ENCODE results near the gene SLC8A1. TPM values are rescaled to one million over a fixed set of nuclear protein-coding genes. Genes with fewer than 3 reads are reported as not detected.

Gene SLC8A1
- total RNA-seq, 1 donor from 2014 or later = 34.8 TPM

GRCh38 chr2:40257340-40258134 is 194.4 kb downstream of the SLC8A1 start:
- Histone ChIP-seq H3K4me3 (ENCODE audit: insufficient read depth, low read depth, low read length) (no peak overlapping the region), H3K27ac (ENCODE audit: low read depth, low read length) (no peak overlapping the region), H3K4me2 (ENCODE audit: low read length) (no peak overlapping the region), H3K36me3 (ENCODE audit: insufficient read depth, low read length) (no peaks in the 10 kb centered on the region), H3K27me3 (ENCODE audit: insufficient read depth, low read length) (no peaks in the 10 kb centered on the region), H3K4me1 (ENCODE audit: insufficient read depth, low read length) (no peaks in the 10 kb centered on the region), H3K9ac (ENCODE audit: low read length) (no peak overlapping the region), H4K20me1 (ENCODE audit: insufficient read depth, low read length) (no peaks in the 10 kb centered on the region), H3K9me3 (ENCODE audit: insufficient read depth, low read depth, low read length) (no peaks in the 10 kb centered on the region), H3K79me2 (ENCODE audit: insufficient read depth, low read length) (no peaks in the 10 kb centered on the region), H2AFZ (ENCODE audit: low read depth, low read length) (no peak overlapping the region)
- Mint-ChIP-seq H3K4me1 (ENCODE audit: low read depth, unreplicated experiment) (peaks cover 4% of the 10 kb centered on the region), H3K27me3 (ENCODE audit: low read depth, unreplicated experiment) (no peaks in the 10 kb centered on the region), H3K9me3 (ENCODE audit: unreplicated experiment) (no peaks in the 10 kb centered on the region), H3K27ac (ENCODE audit: unreplicated experiment) (no peak overlapping the region), H3K36me3 (ENCODE audit: low read depth, unreplicated experiment) (peaks cover 2% of the 10 kb centered on the region), H3K4me3 (ENCODE audit: unreplicated experiment) (no peak overlapping the region)
- no peak for FAIRE-seq
- no peak for DNase-seq (ENCODE audit: low read depth)
- TF ChIP-seq CTCF (IDR thresholded peaks at IDR 0.05; ENCODE audit: insufficient read depth, low read depth, low read length) = no peak
- no peak for TF ChIP-seq EZH2 (IDR thresholded peaks at IDR 0.05; ENCODE audit: insufficient read depth, low read length)

GRCh38 chr2:40256649-40257048 is 195.2 kb downstream of the SLC8A1 start:
- no peaks in the 10 kb centered on the region for H3K36me3 ChIP-seq (ENCODE audit: insufficient read depth, low read length)
- DNase-seq (ENCODE audit: low read depth) (no peak), FAIRE-seq (no peak)
- no peak overlapping the region for H2AFZ ChIP-seq (ENCODE audit: low read depth, low read length)
- H3K4me3 Mint-ChIP-seq (ENCODE audit: unreplicated experiment) = no peak overlapping the region
- H3K36me3 Mint-ChIP-seq (ENCODE audit: low read depth, unreplicated experiment) = peaks cover 2% of the 10 kb centered on the region
- H3K27ac ChIP-seq (ENCODE audit: low read depth, low read length) = no peak overlapping the region
- no peaks in the 10 kb centered on the region for H3K9me3 ChIP-seq (ENCODE audit: insufficient read depth, low read depth, low read length)
- no peaks in the 10 kb centered on the region for H3K27me3 ChIP-seq (ENCODE audit: insufficient read depth, low read length)
- no peak overlapping the region for H3K4me2 ChIP-seq (ENCODE audit: low read length)
- peaks cover 4% of the 10 kb centered on the region for H3K4me1 Mint-ChIP-seq (ENCODE audit: low read depth, unreplicated experiment)
- H4K20me1 ChIP-seq (ENCODE audit: insufficient read depth, low read length) = no peaks in the 10 kb centered on the region
- no peaks in the 10 kb centered on the region for H3K4me1 ChIP-seq (ENCODE audit: insufficient read depth, low read length)
- no peaks in the 10 kb centered on the region for H3K79me2 ChIP-seq (ENCODE audit: insufficient read depth, low read length)
- H3K9me3 Mint-ChIP-seq (ENCODE audit: unreplicated experiment) = no peaks in the 10 kb centered on the region
- TF ChIP-seq CTCF (IDR thresholded peaks at IDR 0.05; ENCODE audit: insufficient read depth, low read depth, low read length) (no peak), EZH2 (IDR thresholded peaks at IDR 0.05; ENCODE audit: insufficient read depth, low read length) (no peak)
- H3K27me3 Mint-ChIP-seq (ENCODE audit: low read depth, unreplicated experiment) = no peaks in the 10 kb centered on the region
- H3K27ac Mint-ChIP-seq (ENCODE audit: unreplicated experiment) = no peak overlapping the region
- H3K9ac ChIP-seq (ENCODE audit: low read length) = no peak overlapping the region
- no peak overlapping the region for H3K4me3 ChIP-seq (ENCODE audit: insufficient read depth, low read depth, low read length)

GRCh38 chr2:40256008-40256407 is 195.9 kb downstream of the SLC8A1 start:
- FAIRE-seq = no peak
- H3K27ac ChIP-seq (ENCODE audit: low read depth, low read length) = no peak overlapping the region
- H3K9ac ChIP-seq (ENCODE audit: low read length) = no peak overlapping the region
- no peaks in the 10 kb centered on the region for H3K4me1 ChIP-seq (ENCODE audit: insufficient read depth, low read length)
- no peaks in the 10 kb centered on the region for H3K27me3 Mint-ChIP-seq (ENCODE audit: low read depth, unreplicated experiment)
- H3K27ac Mint-ChIP-seq (ENCODE audit: unreplicated experiment) = no peak overlapping the region
- peaks cover 4% of the 10 kb centered on the region for H3K4me1 Mint-ChIP-seq (ENCODE audit: low read depth, unreplicated experiment)
- no peaks in the 10 kb centered on the region for H3K27me3 ChIP-seq (ENCODE audit: insufficient read depth, low read length)
- H2AFZ ChIP-seq (ENCODE audit: low read depth, low read length) = no peak overlapping the region
- no peaks in the 10 kb centered on the region for H3K9me3 Mint-ChIP-seq (ENCODE audit: unreplicated experiment)
- H3K4me2 ChIP-seq (ENCODE audit: low read length) = no peak overlapping the region
- H3K4me3 ChIP-seq (ENCODE audit: insufficient read depth, low read depth, low read length) = no peak overlapping the region
- no peak for DNase-seq (ENCODE audit: low read depth)
- no peaks in the 10 kb centered on the region for H3K79me2 ChIP-seq (ENCODE audit: insufficient read depth, low read length)
- no peaks in the 10 kb centered on the region for H3K36me3 ChIP-seq (ENCODE audit: insufficient read depth, low read length)
- no peak overlapping the region for H3K4me3 Mint-ChIP-seq (ENCODE audit: unreplicated experiment)
- TF ChIP-seq CTCF (IDR thresholded peaks at IDR 0.05; ENCODE audit: insufficient read depth, low read depth, low read length) = no peak
- no peak for TF ChIP-seq EZH2 (IDR thresholded peaks at IDR 0.05; ENCODE audit: insufficient read depth, low read length)
- peaks cover 2% of the 10 kb centered on the region for H3K36me3 Mint-ChIP-seq (ENCODE audit: low read depth, unreplicated experiment)
- no peaks in the 10 kb centered on the region for H4K20me1 ChIP-seq (ENCODE audit: insufficient read depth, low read length)
- no peaks in the 10 kb centered on the region for H3K9me3 ChIP-seq (ENCODE audit: insufficient read depth, low read depth, low read length)

Measured in astrocyte (in vitro differentiated cells and primary cell).